HepG2 (cell line): Measurements from ENCODE around the gene CCDC142. TPM values are rescaled to one million over a fixed set of nuclear protein-coding genes. Genes with fewer than 3 reads are reported as not detected.
A peak's percentile ranks its signal among the peaks of the same experiment; 100 is the strongest.

Experiments
- ARNT ChIP-seq: fragments of 450-650 bp; IDR thresholded peaks from 2 replicates; pipeline ENCODE4 v1.6.1; 2017
- ATM ChIP-seq: fragments of 450-650 bp; IDR thresholded peaks from 2 replicates; pipeline ENCODE4 v1.7.1; 2017; ENCODE audit warnings: mild to moderate bottlenecking, borderline replicate concordance
- CENPBD1 ChIP-seq: sonication (generic); formaldehyde crosslinking; IDR thresholded peaks from 2 replicates; pipeline ENCODE4 v1.8.0; 2022; ENCODE audit warnings: missing genetic modification reagents, low read depth, mild to moderate bottlenecking, borderline replicate concordance
- ETS1 ChIP-seq: sonication (generic); formaldehyde crosslinking; IDR thresholded peaks from 2 replicates; pipeline ENCODE4 v1.4.0; 2020; ENCODE audit warnings: missing genetic modification reagents
- FOXC1 ChIP-seq: sonication (generic); formaldehyde crosslinking; IDR thresholded peaks from 2 replicates; pipeline ENCODE4 v1.8.0; 2022; ENCODE audit warnings: mild to moderate bottlenecking, missing genetic modification reagents, borderline replicate concordance
- HMGA1 ChIP-seq: sonication (generic); formaldehyde crosslinking; conservative IDR thresholded peaks from 2 replicates; pipeline ENCODE4 v1.4.0; 2020; ENCODE audit warnings: missing genetic modification reagents
- MAX ChIP-seq: IDR thresholded peaks from 2 replicates; pipeline ENCODE4 v1.6.1; 2012; ENCODE audit warnings: inconsistent platforms
- MIER2 ChIP-seq: IDR thresholded peaks from 2 replicates; pipeline ENCODE4 v1.6.1; 2016; ENCODE audit warnings: missing biosample characterization, missing genetic modification reagents
- NAIF1 ChIP-seq: sonication (generic); formaldehyde crosslinking; IDR thresholded peaks from 2 replicates; pipeline ENCODE4 v1.5.0; 2020; ENCODE audit warnings: mild to moderate bottlenecking, missing genetic modification reagents, borderline replicate concordance
- PTBP1 ChIP-seq: fragments of 200-400 bp; formaldehyde crosslinking; IDR thresholded peaks from 2 replicates; pipeline ENCODE4 v1.6.1; 2018; ENCODE audit warnings: low read length, low read depth; ENCODE audit not compliant: poor library complexity, severe bottlenecking
- RFX5 ChIP-seq: IDR thresholded peaks from 2 replicates; pipeline ENCODE4 v1.6.1; 2011; ENCODE audit warnings: low read depth, low read length, improper control_type of control experiment
- TARDBP ChIP-seq: sonication (generic); formaldehyde crosslinking; IDR thresholded peaks from 2 replicates; pipeline ENCODE4 v1.8.0; 2022; ENCODE audit warnings: mild to moderate bottlenecking, missing genetic modification reagents
- TEF ChIP-seq: sonication (generic); formaldehyde crosslinking; IDR thresholded peaks from 2 replicates; pipeline ENCODE4 v1.5.0; 2020; ENCODE audit warnings: missing genetic modification reagents
- ZFP36 ChIP-seq: fragments of 150-350 bp; IDR thresholded peaks from 2 replicates; pipeline ENCODE4 v1.6.1; 2018; ENCODE audit warnings: borderline replicate concordance, low read length, low read depth; ENCODE audit not compliant: partially characterized antibody
- ZIK1 ChIP-seq: sonication (generic); formaldehyde crosslinking; IDR thresholded peaks from 2 replicates; pipeline ENCODE4 v1.5.0; 2020; ENCODE audit warnings: mild to moderate bottlenecking, low read depth, missing genetic modification reagents, borderline replicate concordance
- ZNF142 ChIP-seq: sonication (generic); formaldehyde crosslinking; IDR thresholded peaks from 2 replicates; pipeline ENCODE4 v1.4.0; 2020; ENCODE audit warnings: missing genetic modification reagents
- ZNF292 ChIP-seq: sonication (generic); formaldehyde crosslinking; IDR thresholded peaks from 2 replicates; pipeline ENCODE4 v1.8.1; 2022; ENCODE audit warnings: mild to moderate bottlenecking, low read depth, missing genetic modification reagents, borderline replicate concordance
- ZNF549 ChIP-seq: sonication (generic); formaldehyde crosslinking; IDR thresholded peaks from 2 replicates; pipeline ENCODE4 v1.5.0; 2020; ENCODE audit warnings: missing genetic modification reagents
- ZNF598 ChIP-seq: sonication (generic); formaldehyde crosslinking; IDR thresholded peaks from 2 replicates; pipeline ENCODE4 v1.5.1; 2020; ENCODE audit warnings: mild to moderate bottlenecking, missing genetic modification reagents, borderline replicate concordance
- ZNF777 ChIP-seq: sonication (generic); formaldehyde crosslinking; IDR thresholded peaks from 2 replicates; pipeline ENCODE4 v1.4.0; 2020; ENCODE audit warnings: missing genetic modification reagents
- ZSCAN22 ChIP-seq: sonication (generic); formaldehyde crosslinking; IDR thresholded peaks from 2 replicates; pipeline ENCODE4 v1.4.0; 2020; ENCODE audit warnings: mild to moderate bottlenecking, missing genetic modification reagents
- polyA plus RNA-seq, 8 experiments: library from polyadenylated mRNA; depleted of rRNA in 3 of 8; stranded (reverse) in 7 of 8; unstranded in 1 of 8; fragments of >200 nt; fragmentation: Illumina TruSeq in 4 of 8; extraction: Trizol in 4 of 8; gene quantifications; 2 replicates each; pipeline versions ENCODE4 v1.2.1 to v1.2.3, GENCODE V29; 2011 to 2016; ENCODE audit warnings: low read depth in 4 of 8, missing spikeins in 1 of 8, mixed read lengths in 1 of 8; ENCODE audit not compliant: insufficient read depth in 1 of 8
- total RNA-seq, 5 experiments: library from RNA; depleted of rRNA; stranded (reverse); fragments of >200 nt; fragmentation: Illumina TruSeq; extraction: Trizol; gene quantifications; 2 replicates each; pipeline ENCODE4 v1.2.3, GENCODE V29; 2016; ENCODE audit warnings: low read depth in 1 of 5

CCDC142 gene
- total and polyA plus RNA-seq, 2 of the 13 experiments (the other 11 are each of a cell fraction or from before 2014, with no cell fraction given), result 14.7 to 30.4 TPM

GRCh38 chr2:74502720-74503505 is 20.1 kb upstream of the CCDC142 start (continued):
- peak; percentile 49 for TF ChIP-seq PTBP1
- TF ChIP-seq ZNF598 (CRISPR knock-in tag), result 0 out of 2 replicates have a peak, but pooled peaks have one; percentile 22
- no peak for TF ChIP-seq MIER2
- TF ChIP-seq ETS1 (CRISPR knock-in tag), result no peak; the same call in 1 of the 2 replicates
- peak; percentile 19; the same call in 1 of the 2 replicates for TF ChIP-seq ZNF549
- TF ChIP-seq ZIK1, result peak; percentile 77; the same call in 1 of the 2 replicates
- TF ChIP-seq ZNF292 (CRISPR knock-in tag), result peak; percentile 54
- peak; percentile 48; the same call in 1 of the 2 replicates for TF ChIP-seq TEF (CRISPR knock-in tag)
- TF ChIP-seq ZNF142 (CRISPR knock-in tag), result no peak; the same call in 1 of the 2 replicates
- TF ChIP-seq ATM, result no peak
- TF ChIP-seq ZFP36, result no peak
- TF ChIP-seq CENPBD1 (CRISPR knock-in tag), result no peak
- 0 out of 2 replicates have a peak, but pooled peaks have one; percentile 5 for TF ChIP-seq NAIF1 (CRISPR knock-in tag)
- peak; percentile 50; the same call in 1 of the 2 replicates for TF ChIP-seq FOXC1 (CRISPR knock-in tag)
- no peak for TF ChIP-seq MAX
- TF ChIP-seq RFX5, result no peak
- TF ChIP-seq HMGA1 (CRISPR knock-in tag), result no peak
- TF ChIP-seq ARNT, result no peak
- peak; percentile 54; the same call in 1 of the 2 replicates for TF ChIP-seq ZNF777 (CRISPR knock-in tag)
- TF ChIP-seq TARDBP (CRISPR knock-in tag), result peak; percentile 78
- TF ChIP-seq ZSCAN22 (CRISPR knock-in tag), result peak; percentile 24; the same call in 1 of the 2 replicates
